Suprapubic skin (tissue), 4 donors: ENCODE data around the gene TPD52L2.

Experiments used
- CTCF ChIP-seq, 2 donors: fragments of 200-600 bp in 1 of 2; fragments of 450-650 bp in 1 of 2; sonication (generic) in 1 of 2; IDR thresholded peaks; one replicate each; pipeline ENCODE4 v1.5.1; 2016 to 2019; ENCODE audit warnings: antibody characterized with exemption in 2 of 2, mild to moderate bottlenecking in 1 of 2, moderate library complexity in 1 of 2
- EP300 ChIP-seq: sonication (generic); formaldehyde crosslinking; IDR thresholded peaks from one replicate; pipeline ENCODE4 v1.6.1; 2017; ENCODE audit warnings: antibody characterized with exemption
- POLR2A ChIP-seq, 2 donors: fragments of 450-650 bp; IDR thresholded peaks; one replicate each; pipeline ENCODE4 v1.6.1; 2017; ENCODE audit warnings: antibody characterized with exemption in 2 of 2, mild to moderate bottlenecking in 2 of 2, moderate library complexity in 2 of 2
- POLR2AphosphoS5 ChIP-seq, 3 donors: sonication (generic); formaldehyde crosslinking; IDR thresholded peaks; one replicate each; pipeline ENCODE4 v1.6.1; 2017; ENCODE audit warnings: antibody characterized with exemption in 3 of 3

GRCh38 chr20:63828951-63829350 is 36.1 kb upstream of the TPD52L2 start:
- TF ChIP-seq POLR2A (IDR thresholded peaks at IDR 0.05) (no peak), CTCF (IDR thresholded peaks at IDR 0.05) (no peak), POLR2AphosphoS5 (IDR thresholded peaks at IDR 0.05) (no peak), EP300 (no peak)
